ENCODE measurements around the gene ASCL5. TPM values are rescaled to one million over a fixed set of nuclear protein-coding genes. Genes with fewer than 3 reads are reported as not detected.
A peak's percentile ranks its signal among the peaks of the same experiment; 100 is the strongest.

The ASCL5 gene
- total RNA-seq, 1 donor from 2014 or later: 0.29 TPM

GRCh38 chr1:201085902-201086735, 40.9 kb downstream of the ASCL5 start:
- ATAC-seq (peak; percentile 93), DNase-seq (peak; percentile 84)
- Histone ChIP-seq H3K36me3 (no peaks in the 10 kb centered on the region), H3K9me3 (no peaks in the 10 kb centered on the region), H3K4me3 (no peak overlapping the region), H3K27ac (no peak overlapping the region), H3K27me3 (no peaks in the 10 kb centered on the region), H3K4me1 (no peaks in the 10 kb centered on the region)
- intact Hi-C loops (cut with DNase I): no loop called here
- TF ChIP-seq CTCF (IDR thresholded peaks at IDR 0.05): peak; percentile 66

- no peaks in the 10 kb centered on the region for H3K4me1 ChIP-seq
Measured at GRCh38 chr1:201084295-201084694, 42.7 kb downstream of the ASCL5 start.

GRCh38 chr1:201083741-201084140, 43.2 kb downstream of the ASCL5 start:
- Histone ChIP-seq H3K4me3 (no peak overlapping the region), H3K27ac (no peak overlapping the region), H3K27me3 (no peaks in the 10 kb centered on the region), H3K9me3 (no peaks in the 10 kb centered on the region), H3K36me3 (no peaks in the 10 kb centered on the region), H3K4me1 (no peaks in the 10 kb centered on the region)
- no peak for TF ChIP-seq CTCF (IDR thresholded peaks at IDR 0.05)
- intact Hi-C loops (cut with DNase I): no loop called here
- ATAC-seq: no peak
- DNase-seq: no peak

More at GRCh38 chr1:201084295-201084694, 42.7 kb downstream of the ASCL5 start:
- DNase-seq (no peak), ATAC-seq (no peak)
- Histone ChIP-seq H3K9me3 (no peaks in the 10 kb centered on the region), H3K27me3 (no peaks in the 10 kb centered on the region), H3K36me3 (no peaks in the 10 kb centered on the region), H3K4me3 (no peak overlapping the region), H3K27ac (no peak overlapping the region)
- TF ChIP-seq CTCF (IDR thresholded peaks at IDR 0.05): no peak
- intact Hi-C loops (cut with DNase I): no loop called here

- H3K4me3 ChIP-seq: no peak overlapping the region
- TF ChIP-seq CTCF (IDR thresholded peaks at IDR 0.05): no peak
- no peak overlapping the region for H3K27ac ChIP-seq
- H3K9me3 ChIP-seq: no peaks in the 10 kb centered on the region
- ATAC-seq: no peak
- H3K4me1 ChIP-seq: no peaks in the 10 kb centered on the region
- DNase-seq: no peak
- no peaks in the 10 kb centered on the region for H3K36me3 ChIP-seq
- H3K27me3 ChIP-seq: no peaks in the 10 kb centered on the region
- intact Hi-C loops (cut with DNase I): no loop called here
Measured at GRCh38 chr1:201080135-201080534, 46.8 kb downstream of the ASCL5 start.

GRCh38 chr1:201077736-201078135, 49.2 kb downstream of the ASCL5 start:
- DNase-seq (no peak), ATAC-seq (no peak)
- H3K4me3 ChIP-seq: no peak overlapping the region
- no peaks in the 10 kb centered on the region for H3K27me3 ChIP-seq
- H3K4me1 ChIP-seq: no peaks in the 10 kb centered on the region
- H3K36me3 ChIP-seq: no peaks in the 10 kb centered on the region
- no peak for TF ChIP-seq CTCF (IDR thresholded peaks at IDR 0.05)
- H3K9me3 ChIP-seq: no peaks in the 10 kb centered on the region
- no peak overlapping the region for H3K27ac ChIP-seq
- intact Hi-C loops (cut with DNase I): no loop called here

Data from upper lobe of right lung (tissue), 1 donor.